ENCODE results near the gene RPRD2. TPM values are rescaled to one million over a fixed set of nuclear protein-coding genes. Genes with fewer than 3 reads are reported as not detected.

RPRD2 gene
- total and polyA plus RNA-seq, 2 donors (not counting 1 experiment from before 2014, with no cell fraction given), result 16.6 to 49.1 TPM

- Mint-ChIP-seq H3K27ac (peak within 1 kb of the TSS; percentile 83), H3K9me3 (ENCODE audit: insufficient read depth) (no peaks in the 10 kb centered on the region)
- POLR2A ChIA-PET, result interaction anchor here (0.6 to 2.4 kb wide), 9 partner anchors 14 to 628 kb away, joined by 3 to 24 read pairs (median 5); partner anchors contain the start of genes ENSA, RPRD2 and TARS2
These were observed 151.5 kb downstream of the RPRD2 start, which contains the start of gene FALEC for GRCh38 chr1:150515328-150516049. Gene FALEC, plus strand, starts transcription at chr1:150515752.

More at GRCh38 chr1:150515328-150516049, 151.5 kb downstream of the RPRD2 start, which contains the start of gene FALEC:
- Histone ChIP-seq H3K79me2 (ENCODE audit: control insufficient read depth, insufficient read depth, low read length) (peaks cover 3% of the 10 kb centered on the region), H3K4me3 (ENCODE audit: control extremely low read depth in 1 of 5, extremely low read depth in 1 of 5, insufficient read depth in 1 of 5, low read depth in 2 of 5, low read length in 4 of 5) (peak within 1 kb of the TSS; percentile 50 to 86 (median 80)), H3K9me3 (ENCODE audit: control extremely low read depth in 1 of 3, control insufficient read depth in 2 of 3, insufficient read depth in 1 of 3, low read length in 2 of 3) (no peaks in the 10 kb centered on the region), H2AFZ (ENCODE audit: insufficient read depth, low read depth, low read length, poor library complexity, severe bottlenecking) (peak within 1 kb of the TSS; percentile 98), H3K27ac (ENCODE audit: low read length in 2 of 2) (peak within 1 kb of the TSS; percentile 59 to 78), H3K9ac (ENCODE audit: low read length) (peak within 1 kb of the TSS; percentile 76), H3K27me3 (replicated peaks in 1 of 4; ENCODE audit: control extremely low read depth in 1 of 4, control insufficient read depth in 3 of 4, insufficient read depth in 4 of 4, low read length in 3 of 4) (no peaks in the 10 kb centered on the region), H3K4me2 (replicated peaks; ENCODE audit: low read depth, low read length, poor library complexity, severe bottlenecking) (peak within 1 kb of the TSS; percentile 95), H4K20me1 (ENCODE audit: control insufficient read depth, insufficient read depth, low read length, poor library complexity, severe bottlenecking) (no peaks in the 10 kb centered on the region), H3K4me1 (ENCODE audit: control insufficient read depth in 2 of 2, insufficient read depth in 2 of 2, low read length in 2 of 2) (peaks cover 22 to 26% of the 10 kb centered on the region in 2 donors), H3K36me3 (replicated peaks in 1 of 2; ENCODE audit: control extremely low read depth in 1 of 2, control insufficient read depth in 1 of 2, extremely low read depth in 1 of 2, insufficient read depth in 2 of 2, low read length in 1 of 2) (no peaks in the 10 kb centered on the region)
- intact Hi-C loops (cut with micrococcal nuclease), result loop anchor here (1.0 to 5.0 kb wide), 6 partner anchors 28 to 261 kb away; partner anchors contain the start of genes ENSA, GOLPH3L and TARS2
- ATAC-seq (ENCODE audit: low read depth) (peak; percentile 99), DNase-seq (peak; percentile 94)
- TF ChIP-seq CTCF (IDR thresholded peaks at IDR 0.05), result no peak
- no peak for TF ChIP-seq EZH2 (IDR thresholded peaks at IDR 0.05; ENCODE audit: borderline replicate concordance, insufficient read depth, low read depth, low read length, poor library complexity, severe bottlenecking)
- Mint-ChIP-seq H3K4me1 (peaks cover 25% of the 10 kb centered on the region), H3K4me3 (peak within 1 kb of the TSS; percentile 90), H3K27me3 (no peaks in the 10 kb centered on the region)
- under 1% methylated on average over 52 of the region's 54 CpGs for WGBS (ENCODE audit: insufficient coverage)
- CTCF ChIA-PET, result interaction anchor here (0.9 to 3.3 kb wide), 6 partner anchors 17 to 259 kb away, joined by 3 to 11 read pairs (median 4); no protein-coding TSS in a partner anchor
